NCI-H748 (cell line): ENCODE measurements around the gene NAXE.
"Not testable (repeated sequence)": the region's sequence is repeated elsewhere in the genome, so short reads cannot be mapped to it uniquely, and the experiment has no call there.

Experiments used
- DNase-seq: peaks from one replicate; lab custom pipeline; 2025; ENCODE audit not compliant: unreplicated experiment; lab: John Stamatoyannopoulos, UW

The NAXE gene

DNA sequence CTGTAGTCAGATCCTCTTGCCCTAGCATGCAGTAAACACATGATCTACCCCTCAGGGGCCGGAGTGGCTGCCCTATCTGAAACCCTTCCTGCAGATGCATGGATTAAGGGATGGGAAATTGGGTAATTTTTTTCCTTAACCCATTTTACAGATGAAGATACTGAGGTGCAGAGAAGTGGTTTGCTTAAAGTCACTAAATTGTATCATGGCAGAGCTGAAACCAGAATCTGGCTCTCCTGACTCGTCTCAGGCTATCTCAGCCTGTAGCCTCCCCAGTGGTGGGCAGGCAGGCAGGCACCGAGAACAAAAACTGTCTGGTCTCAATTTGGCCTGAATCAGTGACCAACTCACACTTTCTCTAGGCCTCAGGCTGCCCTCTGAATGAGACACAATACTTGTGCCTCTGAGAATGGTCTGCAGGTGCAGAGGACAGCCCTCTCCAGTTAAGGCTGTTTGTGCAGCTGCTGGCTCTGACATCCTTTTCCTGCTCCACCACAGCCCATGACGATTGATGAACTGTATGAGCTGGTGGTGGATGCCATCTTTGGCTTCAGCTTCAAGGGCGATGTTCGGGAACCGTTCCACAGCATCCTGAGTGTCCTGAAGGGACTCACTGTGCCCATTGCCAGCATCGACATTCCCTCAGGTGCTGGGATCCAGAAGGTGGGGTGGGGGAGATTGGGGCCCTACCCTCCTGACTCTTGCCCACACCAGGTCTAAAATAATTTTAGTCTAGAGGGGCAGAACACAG is 1.5 kb downstream of the NAXE start:
- DNase-seq, result peak; percentile 10

DNA sequence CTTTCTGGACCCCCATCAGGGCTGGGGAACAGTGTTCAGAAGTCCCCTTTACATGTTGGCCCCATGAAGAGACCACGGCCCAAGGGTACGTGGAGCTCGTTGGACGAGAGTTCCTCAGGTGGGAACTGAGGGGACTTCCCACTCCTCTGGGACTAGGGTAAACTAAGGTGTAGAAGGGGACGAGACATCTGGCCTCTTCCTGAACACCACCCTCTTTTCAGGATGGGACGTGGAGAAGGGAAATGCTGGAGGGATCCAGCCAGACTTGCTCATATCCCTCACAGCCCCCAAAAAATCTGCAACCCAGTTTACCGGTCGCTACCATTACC is 2.0 kb downstream of the NAXE start:
- DNase-seq, result no peak

DNA sequence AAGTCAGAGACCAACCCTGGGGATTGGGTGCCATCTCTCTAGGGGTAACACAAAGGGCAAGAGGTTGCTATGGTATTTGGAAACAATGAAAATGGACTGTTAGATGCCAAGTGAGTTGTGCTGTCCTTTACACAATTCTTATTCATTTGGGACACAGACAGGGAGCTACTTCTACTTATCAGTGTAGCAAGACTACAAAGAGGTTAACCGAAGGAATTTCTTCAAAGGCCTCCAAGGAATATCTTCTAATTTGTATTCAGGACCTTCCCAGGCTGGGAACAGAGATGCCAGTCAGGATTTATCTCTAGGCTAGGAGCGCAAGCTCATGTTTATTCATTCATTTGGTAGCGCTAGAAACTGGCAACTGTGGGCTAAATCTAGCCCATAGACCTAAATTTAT is 2.6 kb downstream of the NAXE start:
- no peak for DNase-seq

DNA sequence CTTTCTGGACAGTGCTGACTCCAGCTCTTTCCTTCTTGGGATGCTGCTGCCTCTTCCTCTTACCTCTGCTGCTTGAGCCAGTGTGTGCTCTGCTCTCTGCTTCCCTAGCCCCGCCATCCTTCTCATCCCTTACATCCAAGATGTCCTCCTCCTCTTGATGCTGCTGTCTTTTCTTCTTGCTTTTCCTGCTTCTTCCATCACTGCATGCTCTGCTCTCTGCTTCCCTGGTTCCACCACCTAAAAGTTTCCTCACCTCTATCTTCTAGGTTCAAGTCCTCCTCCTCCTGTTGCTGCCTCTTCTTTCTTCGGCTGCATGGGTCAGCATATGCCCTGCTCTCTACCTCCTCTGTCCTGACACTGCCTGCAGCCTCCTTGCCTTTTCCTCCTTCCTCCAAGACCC is 3.4 kb downstream of the NAXE start:
- no peak for DNase-seq

DNA sequence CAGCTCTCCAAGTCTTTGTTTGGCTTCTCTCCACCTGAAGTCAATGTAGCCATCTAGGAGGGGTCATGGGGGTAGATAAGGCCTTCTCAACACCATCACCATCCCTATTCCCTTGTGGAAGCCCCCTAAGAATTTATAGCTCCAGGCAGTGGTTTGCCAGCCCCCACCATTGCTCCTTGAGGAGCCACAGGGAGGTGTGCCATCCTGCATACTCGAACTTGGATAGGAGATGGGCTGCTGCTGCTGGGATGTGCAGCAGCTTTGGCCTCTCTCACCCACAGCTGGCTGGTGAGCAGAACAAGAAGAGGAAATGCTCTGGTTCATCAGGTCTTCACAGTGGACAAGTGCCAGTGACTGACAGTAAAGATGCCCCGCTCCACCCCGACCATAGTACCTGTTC is 4.8 kb downstream of the NAXE start:
- DNase-seq, result no peak

DNA sequence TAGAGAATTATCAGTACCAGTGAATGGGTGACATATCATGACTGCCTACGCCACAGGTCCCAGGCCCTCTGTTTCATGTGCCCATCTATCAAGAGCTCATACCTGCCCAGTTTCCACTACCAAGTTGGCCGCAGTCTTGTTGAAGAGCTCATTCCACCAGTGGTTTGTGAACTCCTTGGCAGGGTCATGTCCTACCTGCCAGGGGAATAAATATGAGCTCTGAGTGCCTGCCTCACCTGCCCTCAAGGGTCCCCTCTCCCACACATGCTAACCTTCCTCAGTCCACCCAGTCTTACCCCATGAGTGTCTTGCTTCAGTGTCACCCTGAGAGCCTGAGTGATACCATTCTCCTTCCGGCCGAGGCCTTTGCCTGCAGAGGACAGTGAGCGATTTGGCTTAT is 6.5 kb downstream of the NAXE start:
- no peak for DNase-seq

DNA sequence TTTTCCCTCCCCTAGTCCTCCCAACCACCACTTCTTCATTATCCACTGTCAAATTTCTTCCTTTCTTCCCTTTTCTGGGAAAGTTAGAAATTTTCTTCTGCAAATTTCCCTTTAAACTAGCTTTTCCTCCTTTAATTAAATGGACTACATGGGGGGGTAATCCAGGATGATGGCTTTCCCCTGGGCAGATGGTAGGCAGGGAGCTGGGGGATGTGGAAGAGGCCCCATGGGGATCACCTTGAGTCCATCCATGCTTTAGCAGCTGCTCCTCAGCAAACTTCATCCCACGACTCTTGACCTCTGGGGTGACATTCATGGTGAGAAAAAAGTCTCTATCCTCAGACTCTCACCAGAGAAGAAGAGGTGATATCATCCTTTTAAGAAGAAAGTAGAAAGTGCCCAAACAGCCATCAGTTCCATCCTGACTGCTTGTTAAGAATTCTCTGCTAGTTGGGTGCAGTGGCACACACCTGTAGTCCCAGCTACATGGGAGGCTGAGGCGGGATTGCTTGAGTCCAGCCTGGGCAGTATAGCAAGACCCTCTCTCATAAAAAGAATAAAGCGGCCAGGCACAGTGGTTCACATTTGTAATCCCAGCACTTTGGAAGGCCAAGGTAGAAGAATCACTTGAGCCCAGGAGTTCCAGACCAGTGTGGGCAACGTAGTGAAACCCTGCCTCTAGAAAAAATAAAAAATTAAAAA is 7.3 kb downstream of the NAXE start:
- DNase-seq, result no peak

DNA sequence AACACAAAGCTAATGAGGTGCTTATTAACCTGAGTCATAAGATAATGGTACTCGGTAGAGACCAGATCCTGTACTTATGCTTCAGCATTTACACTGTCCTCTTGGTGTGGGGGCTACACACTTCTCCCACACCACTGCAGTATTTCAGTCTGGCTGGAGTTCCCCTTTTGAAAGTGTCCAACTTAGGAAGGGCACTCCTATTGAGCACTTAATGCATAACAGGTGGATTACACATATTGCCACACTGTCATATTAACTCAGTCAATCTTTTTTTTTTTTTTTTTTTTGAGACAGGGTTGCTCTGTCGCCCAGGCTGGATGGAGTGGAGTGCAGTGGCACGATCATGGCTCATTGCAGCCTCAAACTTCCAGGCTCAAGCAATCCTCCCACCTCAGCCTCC is 8.2 kb downstream of the NAXE start:
- DNase-seq, result no peak

DNA sequence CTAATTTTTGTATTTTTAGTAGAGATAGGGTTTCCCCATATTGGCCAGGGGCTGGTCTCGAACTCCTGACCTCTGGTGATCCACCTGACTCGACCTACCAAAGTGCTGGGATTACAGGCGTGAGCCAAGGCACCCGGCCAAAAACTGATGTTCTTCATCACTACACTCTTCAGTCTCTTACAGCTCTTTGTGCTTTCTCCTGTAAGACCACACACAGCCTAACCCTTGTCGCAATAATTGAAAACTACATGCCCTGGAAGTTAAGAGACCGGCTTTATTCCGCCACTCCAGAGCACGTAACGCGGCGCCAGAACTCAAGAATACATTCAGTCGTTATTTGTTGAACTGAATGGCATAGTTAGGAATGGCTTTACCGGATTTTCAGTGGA is 9.2 kb downstream of the NAXE start:
- DNase-seq, result no peak

DNA sequence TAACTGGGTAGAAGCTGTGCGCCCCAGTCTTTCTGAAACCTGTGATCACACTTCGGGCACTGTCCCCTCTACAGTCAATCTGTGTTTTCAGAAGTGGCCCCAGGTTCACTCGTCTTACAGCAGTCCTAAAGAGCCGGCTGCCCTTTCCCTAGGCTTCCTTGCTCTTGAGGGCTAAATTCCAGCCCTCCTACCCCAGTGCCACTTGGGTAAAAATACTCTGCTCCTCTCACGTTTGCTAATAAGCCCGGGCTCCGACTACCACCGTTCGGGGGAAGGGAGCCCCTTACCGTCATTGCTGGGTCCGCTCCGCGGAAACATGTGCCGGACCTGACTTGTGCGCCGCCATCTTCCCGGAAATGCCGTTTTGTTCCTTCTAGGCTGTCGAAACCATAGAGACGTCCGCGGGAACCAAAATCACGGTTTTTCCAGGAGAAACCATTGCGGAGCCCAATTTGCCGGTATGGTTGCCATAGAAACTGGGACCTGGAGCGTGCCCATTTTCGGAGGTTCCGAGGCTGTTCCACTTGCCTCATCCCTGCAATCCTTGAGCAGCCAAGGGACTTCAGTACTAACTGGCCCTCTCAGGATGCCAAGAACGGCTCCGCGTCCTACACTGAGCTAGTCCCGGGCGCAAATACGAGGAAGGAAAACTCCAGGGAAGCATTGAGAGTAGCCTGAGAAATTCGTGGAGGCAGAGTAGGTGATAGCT is 9.7 kb downstream of the NAXE start, which contains the start of gene GPATCH4:
TSS of gene GPATCH4 (minus strand) at position 358 of the 709 bp plus-strand sequence.
- DNase-seq, result peak; percentile 83

DNA sequence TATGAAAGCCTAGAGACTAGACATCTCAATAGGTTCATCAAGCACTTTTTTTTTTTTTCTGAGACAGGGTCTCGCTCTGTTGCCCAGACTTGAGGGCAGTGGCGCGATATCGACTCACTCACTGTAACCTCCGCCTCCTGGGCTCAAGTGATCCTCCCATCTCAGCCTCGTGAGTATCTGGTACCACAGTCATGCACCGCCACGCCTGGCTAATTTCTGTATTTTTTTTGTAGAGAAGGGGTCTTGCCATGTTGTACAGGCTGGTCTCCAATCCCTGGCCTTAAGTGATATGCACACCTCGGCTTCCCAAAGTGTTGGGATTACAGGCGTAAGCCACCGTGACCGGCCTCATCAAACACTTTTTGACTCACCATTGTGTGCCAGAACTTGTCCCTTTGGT is 10.3 kb downstream of the NAXE start:
- peak; percentile 36 for DNase-seq

DNA sequence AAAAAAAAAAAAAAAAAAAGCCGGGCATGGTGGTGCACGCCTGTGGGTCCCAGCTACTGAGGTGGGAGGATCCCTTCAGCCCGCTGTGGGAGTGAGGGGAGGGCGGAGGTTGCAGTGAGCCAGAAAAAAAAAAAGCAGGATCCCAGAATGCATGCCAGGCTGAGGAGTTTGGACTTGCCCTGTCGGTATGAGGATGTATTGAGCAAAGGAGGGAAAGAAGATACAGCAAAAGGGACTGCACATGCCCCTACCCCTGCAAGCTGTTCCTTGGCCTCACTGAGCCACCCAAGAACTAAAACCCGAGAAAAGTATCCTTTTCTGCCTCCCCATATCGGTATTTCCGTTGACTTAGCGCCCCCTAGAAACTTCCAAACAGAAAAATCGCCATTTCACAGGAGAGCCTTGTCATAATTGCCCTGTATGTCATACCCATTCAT is 11.0 kb downstream of the NAXE start:
- DNase-seq, result peak; percentile 40

DNA sequence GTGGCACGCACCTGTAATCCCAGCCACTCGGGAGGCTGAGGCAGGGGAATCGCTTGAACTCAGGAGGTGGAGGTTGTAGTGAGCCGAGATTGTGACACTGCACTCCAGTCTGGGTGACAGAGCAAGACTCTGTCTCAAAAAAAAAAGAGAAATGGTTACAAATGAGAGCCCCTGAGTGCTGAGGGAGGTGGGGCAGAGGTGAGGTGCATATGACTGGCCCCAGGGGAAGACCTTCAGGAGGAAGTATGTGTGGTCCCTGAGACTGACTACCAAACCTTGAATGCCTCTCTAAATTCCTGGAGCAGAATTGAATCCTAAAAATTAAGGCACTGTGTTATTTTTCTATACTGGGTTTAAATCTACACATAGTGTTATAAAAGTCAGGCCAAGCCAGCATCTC is 15.8 kb downstream of the NAXE start:
- not testable (repeated sequence) for DNase-seq

DNA sequence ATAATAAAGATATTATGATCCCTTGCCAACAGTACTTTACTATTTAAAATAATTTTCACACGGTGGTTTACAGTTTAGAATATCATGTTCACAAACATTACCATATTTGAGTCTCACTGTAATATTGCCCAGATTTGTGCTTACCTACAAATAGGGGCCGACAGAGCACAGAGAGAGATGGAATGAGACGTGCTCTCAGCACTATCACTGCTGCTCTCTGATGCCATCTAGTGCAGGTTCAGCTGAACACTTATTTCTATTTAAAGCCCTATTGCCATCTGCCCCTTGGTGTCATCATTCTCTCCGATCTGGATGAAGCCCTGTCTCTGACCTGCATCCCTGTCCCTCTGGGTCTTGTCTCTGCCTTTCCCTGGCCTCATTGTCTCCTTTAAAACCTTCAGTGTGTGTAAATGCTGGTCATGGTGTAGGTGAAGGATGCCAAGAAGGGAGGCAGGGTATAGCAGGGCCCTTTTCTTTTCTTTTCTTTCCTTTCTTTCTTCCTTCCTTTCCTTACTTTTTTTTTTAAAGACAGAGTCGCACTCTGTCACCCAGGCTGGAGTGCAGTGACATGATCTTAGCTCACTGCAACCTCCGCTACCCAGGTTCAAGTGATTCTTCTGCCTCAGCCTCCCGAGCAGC is 16.6 kb downstream of the NAXE start:
- DNase-seq, result peak; percentile 82

DNA sequence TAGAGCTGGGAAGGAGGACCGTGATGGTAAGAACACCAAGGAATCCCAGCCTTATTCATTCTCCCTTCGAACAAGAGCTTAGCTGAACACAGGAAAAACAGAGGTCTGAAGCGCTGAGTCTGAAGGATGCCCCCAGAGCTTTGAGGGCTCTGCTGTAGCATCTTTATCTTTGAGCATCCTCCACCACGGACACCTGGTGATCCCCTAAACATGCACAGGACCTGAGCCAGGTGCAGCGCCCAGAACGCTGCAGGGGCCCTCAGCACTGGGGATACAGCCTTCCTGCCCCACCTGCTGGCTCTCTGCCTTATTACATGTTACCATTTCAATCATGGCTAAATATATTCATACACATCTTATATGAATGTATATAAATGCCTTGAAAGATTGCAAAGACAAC is 17.4 kb downstream of the NAXE start:
- DNase-seq, result peak; percentile 70

DNA sequence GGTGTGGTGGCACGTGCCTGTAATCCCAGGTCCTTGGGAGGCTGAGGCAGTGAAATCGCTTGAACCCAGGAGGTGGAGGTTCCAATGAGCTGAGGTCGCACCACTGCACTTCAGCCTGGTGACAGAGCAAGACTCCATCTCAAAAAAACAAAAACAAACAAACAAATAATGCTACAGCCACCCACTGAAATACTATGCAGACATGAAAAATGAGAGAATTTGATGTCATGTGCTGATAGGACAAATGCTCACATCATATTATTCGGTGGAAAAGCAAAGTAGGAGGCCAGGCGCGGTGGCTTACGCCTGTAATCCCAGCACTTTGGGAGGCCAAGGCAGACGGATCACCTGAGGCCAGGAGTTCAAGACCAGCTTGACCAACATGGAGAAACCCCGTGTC is 18.5 kb downstream of the NAXE start:
- DNase-seq, result not testable (repeated sequence)

DNA sequence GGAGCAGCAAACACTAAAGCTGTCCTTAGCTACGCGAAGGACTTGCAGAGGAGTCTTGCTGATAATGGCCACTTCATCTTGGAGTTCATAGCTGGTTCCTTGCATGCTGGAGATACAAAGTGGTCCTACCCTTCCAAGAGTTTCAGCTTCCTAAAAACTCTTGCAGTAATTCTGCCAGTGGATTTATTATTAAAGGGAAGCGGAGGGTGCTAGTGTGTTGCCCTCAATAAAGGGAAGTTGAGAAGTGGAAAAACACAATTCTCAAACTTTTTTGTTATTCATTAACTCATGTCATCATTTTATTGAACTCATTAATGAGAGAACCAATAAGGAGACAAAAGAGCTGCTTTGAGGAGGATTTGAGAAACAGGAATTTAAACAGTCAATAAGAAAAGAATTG is 21.1 kb downstream of the NAXE start:
- DNase-seq, result no peak

DNA sequence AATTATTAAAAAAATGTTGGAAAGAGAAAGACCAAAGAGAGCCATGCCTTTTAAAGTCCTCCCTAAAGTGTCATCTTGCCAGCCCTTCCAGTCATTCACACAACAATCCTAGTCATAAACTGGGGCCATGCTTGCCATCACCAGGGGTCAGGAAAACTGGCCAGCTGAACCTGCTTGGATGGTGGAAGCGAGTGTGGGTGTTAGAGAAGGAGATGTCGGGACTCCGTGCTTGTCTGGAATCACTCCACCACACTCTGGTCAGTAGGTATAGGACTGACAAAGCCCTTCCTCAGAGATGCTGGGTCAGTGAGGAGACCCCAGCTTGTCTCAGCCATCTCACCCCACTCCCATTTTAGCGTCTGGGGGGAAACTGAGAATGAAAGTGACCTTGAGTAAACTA is 24.4 kb downstream of the NAXE start:
- DNase-seq, result no peak

DNA sequence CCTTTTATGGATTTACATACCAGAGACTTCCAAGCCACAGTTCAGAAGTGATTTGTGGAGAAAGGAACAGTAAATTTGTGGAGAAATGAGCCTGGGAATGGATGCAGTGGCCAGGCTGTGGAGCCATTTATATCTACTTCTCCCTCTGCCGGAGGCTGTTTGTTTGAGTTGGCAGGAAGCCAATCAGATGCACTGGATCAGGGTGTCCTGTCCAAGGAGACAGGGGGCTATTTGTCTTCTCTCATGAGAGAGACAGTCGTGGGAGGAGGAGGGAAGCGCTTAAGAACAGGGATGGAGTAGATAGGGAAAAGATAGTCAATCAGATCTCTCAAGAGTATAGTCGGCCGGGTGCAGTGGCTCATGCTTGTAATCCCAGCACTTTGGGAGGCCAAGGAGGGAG is 24.9 kb downstream of the NAXE start:
- peak; percentile 86 for DNase-seq

DNA sequence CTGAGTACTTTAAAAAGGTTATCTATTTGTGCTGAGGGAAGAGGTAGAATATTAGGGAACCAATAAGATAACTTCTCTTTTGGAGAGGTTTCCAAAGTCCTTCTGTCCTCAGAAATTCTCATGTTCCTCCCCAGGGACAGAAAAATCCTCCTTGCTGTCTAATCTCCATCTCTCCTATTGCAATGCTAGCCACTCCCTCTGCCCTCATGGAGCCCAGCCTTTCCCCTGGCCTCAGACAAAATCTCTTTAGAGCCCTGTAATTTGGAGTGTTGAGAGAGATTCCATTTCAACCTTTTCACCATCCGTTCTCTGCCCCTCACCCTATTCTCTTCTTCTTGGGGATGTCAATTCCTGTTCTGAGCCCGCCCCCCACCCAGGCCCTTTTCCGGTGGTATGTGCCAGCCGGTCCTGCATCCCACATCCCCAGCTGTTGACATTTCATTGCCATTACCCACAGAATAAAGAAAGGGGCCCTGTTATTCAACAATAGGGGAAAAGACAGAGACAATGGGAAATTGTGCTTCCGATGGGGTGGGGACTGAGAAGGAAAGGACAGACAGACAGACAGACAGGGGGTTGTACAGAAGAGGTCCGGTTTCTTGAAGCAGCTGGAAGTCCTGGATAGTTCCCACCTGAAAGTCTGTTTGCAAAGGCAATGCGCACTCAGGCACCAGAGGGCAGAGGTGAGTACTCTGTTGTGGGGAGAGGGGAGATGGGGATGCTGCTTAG is 27.4 kb downstream of the NAXE start, which contains the start of gene HAPLN2:
TSS of gene HAPLN2 (plus strand) at position 563 of the 729 bp plus-strand sequence. CDS start 4,076 bp downstream, outside the sequence.
- DNase-seq, result peak; percentile 60

DNA sequence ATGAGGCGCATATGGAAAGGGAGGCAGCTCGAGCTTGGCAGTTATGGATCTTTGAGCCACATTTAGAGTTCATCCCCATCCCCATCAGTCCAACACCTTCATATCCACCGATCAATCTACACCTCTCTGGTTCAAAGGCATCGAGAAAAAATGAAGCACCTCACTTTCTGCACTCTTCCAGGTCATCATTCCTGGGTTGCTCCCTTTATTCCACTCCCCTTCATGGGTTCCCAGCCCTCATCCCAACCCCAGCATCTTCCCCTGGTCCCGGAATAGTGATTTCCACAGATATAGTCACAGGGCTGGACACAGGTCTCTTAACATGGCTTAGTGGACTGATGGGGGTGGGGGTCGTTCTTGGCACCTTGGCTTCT is 28.0 kb downstream of the NAXE start:
- no peak for DNase-seq
